Astrocyte of the cerebellum (primary cell): ENCODE measurements around the gene MTARC2.

ENCODE experiments used
- DNase-seq: peaks from one replicate; pipeline ENCODE4 v3.0.0-alpha.2; 2011; ENCODE audit warnings: low read depth
- H3K4me3 ChIP-seq: 2 replicates; pipeline ENCODE4 v1.5.1; 2011; ENCODE audit warnings: mild to moderate bottlenecking, low read depth, low read length, moderate library complexity
- in situ Hi-C: cut with HindIII; loops from 2 replicates; pipeline ENCODE4 v1.10.0; 2017; ENCODE audit warnings: low sequenced_read_pairs
- TF ChIP-seq, protein P1 (sequence below): IDR thresholded peaks from 2 replicates; pipeline ENCODE4 v1.5.1; 2012; ENCODE audit warnings: low read length, low read depth, moderate library complexity, mild to moderate bottlenecking; ENCODE audit errors: missing control alignments

The MTARC2 gene

GRCh38 chr1:220703305-220703704, 44.8 kb upstream of the MTARC2 start:
- in situ Hi-C loops: no loop called here
- DNase-seq: no peak

GRCh38 chr1:220705782-220706181, 42.3 kb upstream of the MTARC2 start:
- in situ Hi-C loops: no loop called here

More at GRCh38 chr1:220703305-220703704, 44.8 kb upstream of the MTARC2 start:
- TF ChIP-seq, protein P1, sequence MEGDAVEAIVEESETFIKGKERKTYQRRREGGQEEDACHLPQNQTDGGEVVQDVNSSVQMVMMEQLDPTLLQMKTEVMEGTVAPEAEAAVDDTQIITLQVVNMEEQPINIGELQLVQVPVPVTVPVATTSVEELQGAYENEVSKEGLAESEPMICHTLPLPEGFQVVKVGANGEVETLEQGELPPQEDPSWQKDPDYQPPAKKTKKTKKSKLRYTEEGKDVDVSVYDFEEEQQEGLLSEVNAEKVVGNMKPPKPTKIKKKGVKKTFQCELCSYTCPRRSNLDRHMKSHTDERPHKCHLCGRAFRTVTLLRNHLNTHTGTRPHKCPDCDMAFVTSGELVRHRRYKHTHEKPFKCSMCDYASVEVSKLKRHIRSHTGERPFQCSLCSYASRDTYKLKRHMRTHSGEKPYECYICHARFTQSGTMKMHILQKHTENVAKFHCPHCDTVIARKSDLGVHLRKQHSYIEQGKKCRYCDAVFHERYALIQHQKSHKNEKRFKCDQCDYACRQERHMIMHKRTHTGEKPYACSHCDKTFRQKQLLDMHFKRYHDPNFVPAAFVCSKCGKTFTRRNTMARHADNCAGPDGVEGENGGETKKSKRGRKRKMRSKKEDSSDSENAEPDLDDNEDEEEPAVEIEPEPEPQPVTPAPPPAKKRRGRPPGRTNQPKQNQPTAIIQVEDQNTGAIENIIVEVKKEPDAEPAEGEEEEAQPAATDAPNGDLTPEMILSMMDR: no peak
- H3K4me3 ChIP-seq: no peak overlapping the region

DNA sequence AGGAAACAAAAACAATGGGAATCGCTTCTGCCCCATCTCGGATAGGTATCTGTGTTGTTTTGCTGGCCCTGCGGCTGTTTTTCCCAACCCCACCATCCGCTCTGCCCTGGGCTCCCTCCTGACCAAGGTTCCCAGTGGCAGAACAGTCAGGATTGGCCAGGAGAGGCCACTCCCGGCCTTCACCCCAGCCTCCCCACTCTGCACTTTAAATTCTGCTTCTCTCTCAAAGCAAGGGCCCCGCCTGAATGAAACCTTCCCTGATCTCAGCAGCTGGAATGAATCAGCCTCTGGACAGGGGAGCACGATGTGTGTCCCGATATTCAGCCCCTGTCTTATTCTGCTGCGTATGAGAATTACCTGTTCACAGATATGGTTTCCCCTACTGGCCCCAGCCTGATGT, 41.6 kb upstream of the MTARC2 start:
- H3K4me3 ChIP-seq: no peak overlapping the region
- TF ChIP-seq, protein P1: no peak
- in situ Hi-C loops: no loop called here
- DNase-seq: no peak

More at GRCh38 chr1:220705782-220706181, 42.3 kb upstream of the MTARC2 start:
- TF ChIP-seq, protein P1: no peak
- H3K4me3 ChIP-seq: no peak overlapping the region
- no peak for DNase-seq

- in situ Hi-C loops: no loop called here
- no peak overlapping the region for H3K4me3 ChIP-seq
- TF ChIP-seq, protein P1: no peak
- DNase-seq: no peak
Observed at GRCh38 chr1:220707160-220707559, 41.0 kb upstream of the MTARC2 start.

DNA sequence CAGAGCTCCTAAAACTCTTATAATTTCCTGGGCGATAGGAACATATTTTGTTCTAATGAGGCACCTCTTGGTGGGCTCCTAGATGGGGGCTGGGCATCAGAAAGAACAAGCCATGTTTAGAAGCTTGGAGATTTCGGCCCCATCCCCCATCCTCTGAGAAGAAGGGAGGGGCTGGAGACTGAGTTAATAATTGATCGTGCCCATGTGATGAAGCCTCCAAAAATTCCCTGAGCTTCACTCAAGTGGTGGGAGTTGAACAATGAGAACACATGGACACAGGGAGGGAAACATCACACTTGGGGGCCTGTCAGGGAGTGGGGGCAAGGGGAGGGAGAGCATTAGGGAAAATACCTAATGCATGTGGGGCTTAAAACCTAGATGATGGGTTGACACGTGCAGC, 39.9 kb upstream of the MTARC2 start:
- no peak overlapping the region for H3K4me3 ChIP-seq
- TF ChIP-seq, protein P1: no peak
- in situ Hi-C loops: no loop called here
- no peak for DNase-seq

DNA sequence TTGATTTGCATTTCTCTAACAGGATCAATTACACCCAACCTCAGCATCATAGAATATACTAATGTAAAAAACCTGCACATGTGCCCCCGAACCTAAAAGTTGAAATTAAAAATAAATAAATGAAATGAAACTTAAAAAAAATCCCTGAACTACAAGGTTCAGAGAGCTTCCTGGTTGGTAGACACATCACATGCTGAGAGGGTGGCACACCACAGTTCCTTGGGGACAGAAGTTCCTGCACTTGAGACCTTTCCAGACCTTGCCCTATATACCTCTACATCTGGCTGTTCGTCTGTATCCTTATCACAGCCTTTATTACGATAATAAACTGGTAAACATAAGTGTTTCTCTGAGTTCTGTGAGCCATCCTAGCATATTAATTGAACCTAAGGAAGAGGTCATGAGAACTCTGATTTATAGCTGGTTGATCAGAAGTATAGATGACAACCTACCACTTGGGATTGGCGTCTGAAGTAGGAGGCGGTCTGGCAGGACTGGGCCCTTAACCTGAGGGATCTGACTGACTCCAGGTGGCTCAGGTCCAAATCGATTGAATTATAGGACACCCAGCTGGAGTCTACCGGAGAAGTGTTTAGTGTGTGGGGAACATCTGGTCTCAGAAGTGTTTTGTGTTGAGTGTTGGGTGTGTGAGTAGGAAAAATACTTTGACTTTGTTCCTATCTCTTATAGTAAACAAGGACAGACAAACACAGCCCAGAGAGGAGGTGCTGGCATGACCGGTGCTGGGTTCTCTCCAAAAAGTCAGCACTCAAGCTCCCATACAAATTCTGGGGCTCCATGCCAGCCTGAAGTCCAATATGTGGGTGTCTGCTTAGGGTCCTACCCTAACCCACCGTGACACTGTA, 39.0 kb upstream of the MTARC2 start:
- in situ Hi-C loops: no loop called here

More for the DNA sequence above, 39.0 kb upstream of the MTARC2 start:
- no peak for DNase-seq
- TF ChIP-seq, protein P1: no peak
- H3K4me3 ChIP-seq: no peak overlapping the region
